ENCODE results near the gene CDX1.

DNA sequence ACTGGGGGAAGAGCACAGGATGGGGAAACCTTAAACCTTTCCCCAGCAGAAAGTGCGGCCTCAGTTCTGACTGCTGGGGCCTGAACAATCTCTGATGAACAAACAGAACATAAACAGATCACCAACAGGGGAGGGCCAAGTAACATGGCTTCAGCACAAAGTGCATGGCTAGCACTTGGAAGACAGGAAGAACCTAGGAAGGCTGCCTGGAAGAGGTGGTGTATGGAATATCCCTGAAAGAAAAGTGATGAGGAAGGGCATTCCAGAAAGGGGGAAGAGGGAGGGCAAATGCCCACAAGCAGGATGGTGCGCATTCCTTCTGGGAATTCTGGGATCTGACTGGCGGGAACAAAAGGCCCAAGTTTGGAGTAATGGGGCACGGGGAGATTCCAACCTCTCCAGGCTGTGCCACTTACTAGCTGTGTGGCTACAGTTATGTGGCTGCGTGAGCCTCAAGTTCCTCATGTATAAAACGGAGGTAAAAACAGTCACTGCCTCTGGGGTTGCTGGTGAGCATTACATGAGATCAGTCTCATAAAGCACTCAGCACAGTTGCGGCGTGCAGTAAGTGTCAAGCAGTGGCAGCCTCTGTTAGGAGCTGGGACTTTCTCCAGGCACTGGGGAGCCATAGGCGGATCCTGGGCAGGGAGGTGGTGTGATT lies 12.5 kb upstream of the CDX1 start:
- TF ChIP-seq, protein P1, sequence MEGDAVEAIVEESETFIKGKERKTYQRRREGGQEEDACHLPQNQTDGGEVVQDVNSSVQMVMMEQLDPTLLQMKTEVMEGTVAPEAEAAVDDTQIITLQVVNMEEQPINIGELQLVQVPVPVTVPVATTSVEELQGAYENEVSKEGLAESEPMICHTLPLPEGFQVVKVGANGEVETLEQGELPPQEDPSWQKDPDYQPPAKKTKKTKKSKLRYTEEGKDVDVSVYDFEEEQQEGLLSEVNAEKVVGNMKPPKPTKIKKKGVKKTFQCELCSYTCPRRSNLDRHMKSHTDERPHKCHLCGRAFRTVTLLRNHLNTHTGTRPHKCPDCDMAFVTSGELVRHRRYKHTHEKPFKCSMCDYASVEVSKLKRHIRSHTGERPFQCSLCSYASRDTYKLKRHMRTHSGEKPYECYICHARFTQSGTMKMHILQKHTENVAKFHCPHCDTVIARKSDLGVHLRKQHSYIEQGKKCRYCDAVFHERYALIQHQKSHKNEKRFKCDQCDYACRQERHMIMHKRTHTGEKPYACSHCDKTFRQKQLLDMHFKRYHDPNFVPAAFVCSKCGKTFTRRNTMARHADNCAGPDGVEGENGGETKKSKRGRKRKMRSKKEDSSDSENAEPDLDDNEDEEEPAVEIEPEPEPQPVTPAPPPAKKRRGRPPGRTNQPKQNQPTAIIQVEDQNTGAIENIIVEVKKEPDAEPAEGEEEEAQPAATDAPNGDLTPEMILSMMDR (IDR thresholded peaks at IDR 0.05), result no peak
- no peak for TF ChIP-seq EP300 (IDR thresholded peaks at IDR 0.05)
- peak in 1 of 3 donors; percentile 47 for TF ChIP-seq POLR2AphosphoS5 (IDR thresholded peaks at IDR 0.05)
